Activated naive CD4-positive, alpha-beta T cell treated with anti-CD3 and anti-CD28 coated beads, Interleukin-2, amount 50 U/mL, for 16 hours (primary cell): ENCODE results near the gene TM9SF4.
"Not testable (repeated sequence)": the region's sequence is repeated elsewhere in the genome, so short reads cannot be mapped to it uniquely, and the experiment has no call there.

Source experiments
- DNase-seq: peaks from one replicate; pipeline ENCODE4 v3.0.0-alpha.2; 2020

The TM9SF4 gene

GRCh38 chr20:32193336-32193735 lies 83.8 kb downstream of the TM9SF4 start:
- not testable (repeated sequence) for DNase-seq

- no peak for DNase-seq
Observed at GRCh38 chr20:32193996-32194395, 84.5 kb downstream of the TM9SF4 start.

GRCh38 chr20:32195581-32195980 lies 86.1 kb downstream of the TM9SF4 start:
- no peak for DNase-seq

GRCh38 chr20:32196613-32197012 lies 87.1 kb downstream of the TM9SF4 start:
- not testable (repeated sequence) for DNase-seq

GRCh38 chr20:32197136-32197535 lies 87.6 kb downstream of the TM9SF4 start:
- not testable (repeated sequence) for DNase-seq

GRCh38 chr20:32199006-32199405 lies 89.5 kb downstream of the TM9SF4 start:
- DNase-seq = no peak

- DNase-seq = no peak
Observed at GRCh38 chr20:32201296-32201976, 91.9 kb downstream of the TM9SF4 start.

GRCh38 chr20:32201977-32202363 lies 92.5 kb downstream of the TM9SF4 start:
- no peak for DNase-seq

GRCh38 chr20:32203356-32204204 lies 94.1 kb downstream of the TM9SF4 start:
- peak; percentile 45 for DNase-seq

- DNase-seq = peak; percentile 80
Observed at GRCh38 chr20:32204205-32205109, 94.9 kb downstream of the TM9SF4 start.

- DNase-seq = no peak
Observed at GRCh38 chr20:32205110-32205842, 95.8 kb downstream of the TM9SF4 start.

GRCh38 chr20:32205843-32206759 lies 96.6 kb downstream of the TM9SF4 start:
- DNase-seq = peak; percentile 33

GRCh38 chr20:32206760-32207625 lies 97.5 kb downstream of the TM9SF4 start:
- no peak for DNase-seq

GRCh38 chr20:32207626-32208498 lies 98.3 kb downstream of the TM9SF4 start, which contains the start of the genes PLAGL2 and POFUT1:
TSS of gene PLAGL2 (minus strand) at chr20:32207743. CDS start at chr20:32202178, 5,565 bp downstream.
TSS of gene POFUT1 (plus strand) at chr20:32207880. CDS start at chr20:32207942, 62 bp downstream.
- DNase-seq = peak; percentile 93

- no peak for DNase-seq
Observed at GRCh38 chr20:32208499-32209154, 99.1 kb downstream of the TM9SF4 start.

- no peak for DNase-seq
Observed at GRCh38 chr20:32209850-32210605, 100.5 kb downstream of the TM9SF4 start.

- no peak for DNase-seq
Observed at GRCh38 chr20:32213870-32214269, 104.4 kb downstream of the TM9SF4 start.

GRCh38 chr20:32215147-32215546 lies 105.6 kb downstream of the TM9SF4 start:
- no peak for DNase-seq
